IMR-90 (cell line): ENCODE measurements around the gene UBE2J1.

Experiments used
- MXI1 ChIP-seq: IDR thresholded peaks from 2 replicates; pipeline ENCODE4 v1.6.1; 2012; ENCODE audit warnings: low read depth, mild to moderate bottlenecking, low read length, moderate library complexity, borderline replicate concordance
- POLR2A ChIP-seq: IDR thresholded peaks from 2 replicates; pipeline ENCODE4 v1.6.1; 2012; ENCODE audit warnings: mild to moderate bottlenecking, low read depth, low read length
- RCOR1 ChIP-seq: IDR thresholded peaks from 2 replicates; pipeline ENCODE4 v1.6.1; 2012; ENCODE audit warnings: mild to moderate bottlenecking, low read length, improper control_type of control experiment; ENCODE audit not compliant: insufficient replicate concordance

- TF ChIP-seq POLR2A (no peak), MXI1 (no peak), RCOR1 (no peak)
Observed at GRCh38 chr6:89281779-89282246, 70.7 kb downstream of the UBE2J1 start.
